ACC112 (cell line): ENCODE results near the gene WASF2.

Source experiments
- H2AFZ ChIP-seq: fragments of 200-600 bp; sonication (generic); one replicate; pipeline ENCODE4 v1.6.0; 2017; ENCODE audit warnings: antibody characterized with exemption, low read length; ENCODE audit not compliant: unreplicated experiment
- H3K27ac ChIP-seq: fragments of 200-600 bp; sonication (generic); 2 replicates; pipeline ENCODE4 v1.5.1; 2014; ENCODE audit warnings: low read depth, mild to moderate bottlenecking, antibody characterized with exemption, low read length, moderate library complexity
- H3K27me3 ChIP-seq: fragments of 200-600 bp; sonication (generic); 2 replicates; pipeline ENCODE4 v1.6.1; 2014; ENCODE audit warnings: mild to moderate bottlenecking, antibody characterized with exemption, low read length, moderate library complexity, mixed read lengths; ENCODE audit not compliant: insufficient read depth
- H3K36me3 ChIP-seq: fragments of 200-600 bp; sonication (generic); 2 replicates; pipeline ENCODE4 v1.6.1; 2016; ENCODE audit warnings: mild to moderate bottlenecking, antibody characterized with exemption, low read length, moderate library complexity, mixed read lengths; ENCODE audit not compliant: insufficient read depth
- H3K4me1 ChIP-seq: fragments of 200-600 bp; sonication (generic); one replicate; pipeline ENCODE4 v1.6.1; 2016; ENCODE audit warnings: low read length, mixed read lengths; ENCODE audit not compliant: insufficient read depth, unreplicated experiment, control insufficient read depth
- H3K4me3 ChIP-seq: fragments of 200-600 bp; sonication (generic); 2 replicates; pipeline ENCODE4 v1.5.1; 2014; ENCODE audit warnings: mild to moderate bottlenecking, low read depth, low read length
- H3K79me2 ChIP-seq: fragments of 200-600 bp; sonication (generic); one replicate; pipeline ENCODE4 v1.6.0; 2016; ENCODE audit warnings: low read length; ENCODE audit not compliant: control insufficient read depth, unreplicated experiment, insufficient read depth

Gene WASF2

GRCh38 chr1:27431601-27431940 lies 58.4 kb downstream of the WASF2 start:
- peaks cover 32% of the 10 kb centered on the region for H3K4me1 ChIP-seq
- H3K79me2 ChIP-seq, result peaks cover 58% of the 10 kb centered on the region
- no peak overlapping the region for H3K27ac ChIP-seq
- peaks cover 3% of the 10 kb centered on the region; the same call in 1 of the 2 replicates for H3K36me3 ChIP-seq
- H3K4me3 ChIP-seq, result no peak overlapping the region
- no peak overlapping the region for H2AFZ ChIP-seq
- no peaks in the 10 kb centered on the region for H3K27me3 ChIP-seq

GRCh38 chr1:27430903-27431600 lies 58.9 kb downstream of the WASF2 start:
- H3K4me1 ChIP-seq, result peaks cover 27% of the 10 kb centered on the region
- no peak overlapping the region for H3K4me3 ChIP-seq
- H3K27me3 ChIP-seq, result no peaks in the 10 kb centered on the region
- 0 out of 2 replicates have a peak overlapping the region, but pooled peaks have one; percentile 8 for H3K27ac ChIP-seq
- H2AFZ ChIP-seq, result no peak overlapping the region
- peaks cover 53% of the 10 kb centered on the region for H3K79me2 ChIP-seq
- H3K36me3 ChIP-seq, result peaks cover 3% of the 10 kb centered on the region; the same call in 1 of the 2 replicates

GRCh38 chr1:27429029-27429425 lies 60.9 kb downstream of the WASF2 start:
- Histone ChIP-seq H3K27ac (no peak overlapping the region), H3K4me3 (no peak overlapping the region), H3K4me1 (peaks cover 25% of the 10 kb centered on the region), H3K27me3 (no peaks in the 10 kb centered on the region), H3K36me3 (peaks cover 3% of the 10 kb centered on the region; the same call in 1 of the 2 replicates), H3K79me2 (peaks cover 45% of the 10 kb centered on the region), H2AFZ (no peak overlapping the region)

- Histone ChIP-seq H3K27ac (no peak overlapping the region), H3K4me1 (peaks cover 25% of the 10 kb centered on the region), H3K4me3 (no peak overlapping the region)
These were observed 61.5 kb downstream of the WASF2 start for GRCh38 chr1:27428316-27429028.

GRCh38 chr1:27427816-27428315 lies 62.1 kb downstream of the WASF2 start:
- H3K4me3 ChIP-seq, result no peak overlapping the region
- H3K4me1 ChIP-seq, result peaks cover 25% of the 10 kb centered on the region
- no peak overlapping the region for H2AFZ ChIP-seq
- H3K36me3 ChIP-seq, result peaks cover 3% of the 10 kb centered on the region; the same call in 1 of the 2 replicates
- no peak overlapping the region for H3K27ac ChIP-seq
- H3K79me2 ChIP-seq, result peaks cover 39% of the 10 kb centered on the region
- H3K27me3 ChIP-seq, result no peaks in the 10 kb centered on the region

More at GRCh38 chr1:27428316-27429028, 61.5 kb downstream of the WASF2 start:
- Histone ChIP-seq H2AFZ (no peak overlapping the region), H3K36me3 (peaks cover 3% of the 10 kb centered on the region; the same call in 1 of the 2 replicates), H3K79me2 (peaks cover 44% of the 10 kb centered on the region), H3K27me3 (no peaks in the 10 kb centered on the region)

- Histone ChIP-seq H3K4me1 (peaks cover 25% of the 10 kb centered on the region), H2AFZ (no peak overlapping the region), H3K4me3 (no peak overlapping the region), H3K27me3 (no peaks in the 10 kb centered on the region), H3K79me2 (peaks cover 42% of the 10 kb centered on the region), H3K36me3 (peaks cover 3% of the 10 kb centered on the region; the same call in 1 of the 2 replicates), H3K27ac (no peak overlapping the region)
These were observed 62.6 kb downstream of the WASF2 start for GRCh38 chr1:27427329-27427728.

- Histone ChIP-seq H3K36me3 (peaks cover 3% of the 10 kb centered on the region; the same call in 1 of the 2 replicates), H3K4me1 (peaks cover 16% of the 10 kb centered on the region), H3K27me3 (no peaks in the 10 kb centered on the region), H3K27ac (no peak overlapping the region), H2AFZ (no peak overlapping the region), H3K79me2 (peaks cover 31% of the 10 kb centered on the region), H3K4me3 (no peak overlapping the region)
These were observed 66.3 kb downstream of the WASF2 start for GRCh38 chr1:27423709-27424108.

GRCh38 chr1:27418326-27419185 lies 71.4 kb downstream of the WASF2 start:
- peaks cover 25% of the 10 kb centered on the region for H3K36me3 ChIP-seq
- H3K4me1 ChIP-seq, result peaks cover 19% of the 10 kb centered on the region
- H3K27me3 ChIP-seq, result no peaks in the 10 kb centered on the region
- H3K4me3 ChIP-seq, result no peak overlapping the region
- H3K27ac ChIP-seq, result peak overlapping the region; percentile 81
- H3K79me2 ChIP-seq, result peaks cover 19% of the 10 kb centered on the region
- H2AFZ ChIP-seq, result peak overlapping the region; percentile 53

GRCh38 chr1:27417713-27418112 lies 72.3 kb downstream of the WASF2 start:
- peak overlapping the region; percentile 81 for H3K27ac ChIP-seq
- H3K27me3 ChIP-seq, result no peaks in the 10 kb centered on the region
- H3K36me3 ChIP-seq, result peaks cover 32% of the 10 kb centered on the region
- no peak overlapping the region for H3K4me3 ChIP-seq
- peaks cover 16% of the 10 kb centered on the region for H3K79me2 ChIP-seq
- no peak overlapping the region for H2AFZ ChIP-seq
- peaks cover 19% of the 10 kb centered on the region for H3K4me1 ChIP-seq

- Histone ChIP-seq H3K27ac (no peak overlapping the region), H3K27me3 (no peaks in the 10 kb centered on the region), H2AFZ (no peak overlapping the region), H3K79me2 (peaks cover 15% of the 10 kb centered on the region), H3K4me3 (no peak overlapping the region), H3K36me3 (peaks cover 32% of the 10 kb centered on the region), H3K4me1 (peaks cover 19% of the 10 kb centered on the region)
These were observed 73.4 kb downstream of the WASF2 start for GRCh38 chr1:27416387-27417111.
